Stimulated activated naive CD8-positive, alpha-beta T cell treated with anti-CD3 and anti-CD28 coated beads, Interleukin-15, amount 100 ng/mL, for 72 hours (primary cell): ENCODE data around the gene SS18L1.

Source experiments
- ATAC-seq: fragments of 150-1000 bp; cut with Tn5 transposase; 2 replicates; pipeline ENCODE4 v1.10.0; 2021; ENCODE audit warnings: mild to moderate bottlenecking, moderate library complexity
- DNase-seq, 2 donors: peaks; one replicate each; pipeline ENCODE4 v3.0.0; 2021 to 2022
- H3K27ac Mint-ChIP-seq, 2 donors: one replicate each; pipeline ENCODE4 v1.8.0; 2022; ENCODE audit warnings: mild to moderate bottlenecking in 2 of 2, mixed read lengths in 2 of 2, moderate library complexity in 2 of 2
- H3K27me3 Mint-ChIP-seq: one replicate; pipeline ENCODE4 v1.8.0; 2022; ENCODE audit warnings: mixed read lengths
- H3K4me1 Mint-ChIP-seq: one replicate; pipeline ENCODE4 v1.8.0; 2022; ENCODE audit warnings: mild to moderate bottlenecking, mixed read lengths
- H3K4me3 Mint-ChIP-seq, 2 donors: one replicate each; pipeline ENCODE4 v1.8.0; 2022; ENCODE audit warnings: mild to moderate bottlenecking in 2 of 2, mixed read lengths in 2 of 2, moderate library complexity in 1 of 2
- H3K9me3 Mint-ChIP-seq, 2 donors: one replicate each; pipeline ENCODE4 v1.8.0; 2022; ENCODE audit warnings: mixed read lengths in 2 of 2

SS18L1 gene

DNA sequence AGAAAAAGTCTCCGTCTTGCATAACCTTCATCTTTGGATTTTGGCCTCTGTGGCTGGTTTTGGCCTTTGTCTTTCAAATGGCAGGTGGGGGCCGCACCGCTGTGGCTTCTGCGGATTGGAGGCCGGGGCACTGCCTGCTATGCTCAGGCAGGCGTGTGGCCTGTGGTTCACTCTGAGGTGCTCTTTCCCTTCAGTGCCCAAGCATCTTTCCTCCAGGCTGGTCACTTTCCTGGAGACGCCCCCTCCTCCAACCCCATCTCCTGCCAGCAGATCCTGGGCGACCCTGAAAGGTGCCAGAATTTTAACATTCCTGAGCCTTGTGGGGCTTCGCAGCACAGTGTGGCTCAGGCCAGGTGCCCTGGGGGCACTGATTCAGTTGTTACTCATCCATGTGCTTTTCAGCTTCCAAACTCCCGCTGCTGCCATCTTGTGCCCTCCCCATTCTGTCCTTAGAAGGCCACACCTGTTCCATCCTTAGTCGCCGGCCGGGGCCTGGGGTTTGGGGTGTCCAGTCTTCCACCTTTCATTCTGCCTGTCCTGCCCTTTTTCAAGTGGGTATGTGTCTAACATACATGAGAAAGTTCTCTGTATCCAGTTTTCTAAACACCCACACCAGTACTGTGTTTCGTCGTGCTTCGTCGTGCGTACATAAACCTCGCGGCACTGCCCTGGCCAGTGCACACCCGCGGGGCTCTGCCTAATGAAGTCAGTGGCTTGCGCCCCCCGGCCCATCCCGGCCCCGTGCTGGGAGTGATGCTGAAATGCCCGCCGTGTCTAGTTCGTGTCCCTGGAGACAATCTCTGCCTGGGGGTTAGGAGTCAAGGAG, 12.1 kb downstream of the SS18L1 start:
- no peak for DNase-seq
- no peak overlapping the region for H3K4me3 Mint-ChIP-seq
- peaks cover 56% of the 10 kb centered on the region for H3K4me1 Mint-ChIP-seq
- H3K27me3 Mint-ChIP-seq = no peaks in the 10 kb centered on the region
- peak overlapping the region in 1 of 2 donors; percentile 75 for H3K27ac Mint-ChIP-seq
- ATAC-seq = no peak
- H3K9me3 Mint-ChIP-seq = peaks cover 12 to 19% of the 10 kb centered on the region in 2 donors

- no peak overlapping the region for H3K4me3 Mint-ChIP-seq
- H3K9me3 Mint-ChIP-seq = peaks cover 12 to 19% of the 10 kb centered on the region in 2 donors
- ATAC-seq (no peak), DNase-seq (no peak)
- no peak overlapping the region for H3K27ac Mint-ChIP-seq
- peaks cover 57% of the 10 kb centered on the region for H3K4me1 Mint-ChIP-seq
- no peaks in the 10 kb centered on the region for H3K27me3 Mint-ChIP-seq
Measured at GRCh38 chr20:62156254-62156556, 12.6 kb downstream of the SS18L1 start.

GRCh38 chr20:62156592-62157386, 13.2 kb downstream of the SS18L1 start:
- ATAC-seq = peak; percentile 80
- Mint-ChIP-seq H3K4me3 (no peak overlapping the region), H3K27me3 (no peaks in the 10 kb centered on the region), H3K9me3 (peaks cover 12 to 19% of the 10 kb centered on the region in 2 donors), H3K4me1 (peaks cover 57% of the 10 kb centered on the region), H3K27ac (no peak overlapping the region)
- peak; percentile 76 for DNase-seq

DNA sequence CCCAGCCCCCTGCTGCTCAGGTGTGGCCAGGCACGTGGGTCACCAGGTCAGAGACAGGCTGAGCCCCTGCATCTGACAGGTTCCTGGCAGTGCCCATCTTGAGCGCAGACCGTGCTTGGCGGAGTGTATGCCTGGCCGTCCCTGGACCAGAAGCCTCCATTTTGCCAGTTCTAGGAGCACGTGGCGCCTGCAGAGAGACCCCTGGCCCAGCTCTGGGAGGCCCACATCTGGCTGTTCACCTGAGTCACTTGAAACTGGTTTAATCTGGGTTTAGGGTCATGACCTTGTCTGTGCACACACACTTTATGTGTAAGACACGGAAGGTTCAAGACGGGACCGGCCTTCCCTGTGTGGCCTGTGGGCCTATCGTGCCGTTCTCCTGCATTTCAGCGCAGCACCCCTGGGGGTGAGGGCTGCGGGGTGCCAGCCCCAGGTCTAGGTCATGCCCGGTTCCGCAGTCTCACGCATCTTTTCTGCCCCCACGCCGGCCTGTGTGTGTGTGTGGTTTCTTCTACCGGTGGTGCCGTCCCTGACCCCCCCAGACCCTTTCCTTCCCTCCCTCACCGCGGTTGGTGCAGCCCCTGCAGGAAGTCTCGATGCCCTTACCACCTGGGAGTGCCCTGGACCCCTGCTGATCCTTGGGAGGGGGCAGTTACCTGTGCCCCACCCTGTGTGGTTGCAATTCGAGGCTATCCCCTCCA, 14.0 kb downstream of the SS18L1 start:
- H3K4me1 Mint-ChIP-seq = peaks cover 51% of the 10 kb centered on the region
- H3K27ac Mint-ChIP-seq = no peak overlapping the region
- H3K9me3 Mint-ChIP-seq = peaks cover 12 to 13% of the 10 kb centered on the region in 2 donors
- no peak overlapping the region for H3K4me3 Mint-ChIP-seq
- ATAC-seq = no peak
- H3K27me3 Mint-ChIP-seq = no peaks in the 10 kb centered on the region
- no peak for DNase-seq

DNA sequence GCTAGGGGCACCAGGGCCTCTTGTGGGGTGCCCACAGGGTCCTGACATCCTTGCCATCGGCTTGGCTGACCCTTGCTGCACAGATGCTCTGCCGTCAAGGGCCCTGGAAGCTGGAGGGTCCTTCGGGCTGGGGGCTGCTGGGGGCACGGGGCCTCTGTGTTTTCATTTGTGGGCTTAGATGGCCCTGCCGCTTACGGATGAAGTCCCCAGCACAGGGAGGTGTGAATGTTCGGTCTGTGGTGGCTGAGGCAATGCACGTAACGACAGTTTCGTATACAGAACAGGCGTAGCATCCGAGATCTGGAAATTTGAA, 14.5 kb downstream of the SS18L1 start:
- Mint-ChIP-seq H3K27ac (no peak overlapping the region), H3K4me3 (no peak overlapping the region), H3K9me3 (peaks cover 7 to 8% of the 10 kb centered on the region in 2 donors), H3K4me1 (peaks cover 51% of the 10 kb centered on the region), H3K27me3 (no peaks in the 10 kb centered on the region)
- ATAC-seq (no peak), DNase-seq (no peak)

GRCh38 chr20:62158541-62158940, 15.0 kb downstream of the SS18L1 start:
- H3K27ac Mint-ChIP-seq = no peak overlapping the region
- no peaks in the 10 kb centered on the region for H3K27me3 Mint-ChIP-seq
- H3K4me3 Mint-ChIP-seq = no peak overlapping the region
- DNase-seq (no peak), ATAC-seq (no peak)
- H3K9me3 Mint-ChIP-seq = peaks cover 3 to 5% of the 10 kb centered on the region in 2 donors
- H3K4me1 Mint-ChIP-seq = peaks cover 51% of the 10 kb centered on the region

DNA sequence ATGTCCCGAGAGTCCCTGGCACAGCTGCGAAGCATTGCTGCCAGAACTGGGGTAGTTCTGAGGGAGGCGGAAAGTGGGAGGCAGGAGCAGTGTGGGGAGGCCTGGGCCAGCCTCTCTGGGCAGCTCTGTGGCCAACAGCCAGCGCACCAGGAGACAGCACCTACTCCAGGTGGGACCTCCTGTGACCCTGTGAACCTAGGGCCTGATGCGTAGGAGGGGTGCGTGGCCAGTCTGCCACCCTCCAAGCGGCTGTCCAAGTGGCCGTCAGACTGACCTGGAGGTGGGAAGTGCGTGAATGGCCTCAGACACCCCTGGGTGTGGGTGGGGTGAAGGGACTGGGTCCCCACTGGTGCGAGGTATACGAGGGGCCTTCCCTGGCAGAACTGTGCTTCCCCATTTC, 15.5 kb downstream of the SS18L1 start:
- H3K4me3 Mint-ChIP-seq = no peak overlapping the region
- H3K4me1 Mint-ChIP-seq = peaks cover 51% of the 10 kb centered on the region
- no peak overlapping the region for H3K27ac Mint-ChIP-seq
- ATAC-seq = no peak
- no peak for DNase-seq
- no peaks in the 10 kb centered on the region for H3K9me3 Mint-ChIP-seq
- H3K27me3 Mint-ChIP-seq = no peaks in the 10 kb centered on the region

GRCh38 chr20:62159839-62160238, 16.3 kb downstream of the SS18L1 start:
- ATAC-seq (peak; percentile 90), DNase-seq (peak; percentile 62 to 88)
- H3K4me1 Mint-ChIP-seq = peaks cover 51% of the 10 kb centered on the region
- H3K4me3 Mint-ChIP-seq = peak overlapping the region; percentile 35 to 45
- H3K27me3 Mint-ChIP-seq = no peaks in the 10 kb centered on the region
- H3K9me3 Mint-ChIP-seq = no peaks in the 10 kb centered on the region
- H3K27ac Mint-ChIP-seq = no peak overlapping the region

GRCh38 chr20:62160253-62160652, 16.7 kb downstream of the SS18L1 start:
- Mint-ChIP-seq H3K27ac (peak overlapping the region in 1 of 2 donors; percentile 40), H3K4me1 (peaks cover 51% of the 10 kb centered on the region), H3K9me3 (no peaks in the 10 kb centered on the region), H3K27me3 (no peaks in the 10 kb centered on the region), H3K4me3 (no peak overlapping the region)
- ATAC-seq (no peak), DNase-seq (no peak)

DNA sequence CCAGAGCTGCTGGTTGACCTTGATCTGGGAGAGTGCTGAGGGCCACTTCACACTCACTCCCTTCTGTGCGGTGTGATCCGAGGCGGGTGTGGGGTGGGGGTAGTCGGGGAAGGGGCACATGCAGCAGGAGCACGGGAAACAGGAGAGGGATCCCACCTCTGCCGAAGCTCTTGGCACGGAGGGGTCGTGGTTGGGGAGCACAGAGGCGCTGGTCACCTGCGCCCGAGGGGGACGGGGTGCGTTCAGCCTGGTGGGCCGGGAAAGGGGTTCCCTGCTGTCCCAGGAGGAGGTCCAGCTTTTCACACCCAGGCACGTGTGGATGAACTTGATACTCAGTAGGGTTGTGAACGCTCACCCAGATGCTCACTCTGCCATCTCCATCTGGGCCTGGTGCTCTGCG, 17.3 kb downstream of the SS18L1 start:
- Mint-ChIP-seq H3K27me3 (no peaks in the 10 kb centered on the region), H3K9me3 (no peaks in the 10 kb centered on the region), H3K4me1 (peaks cover 45% of the 10 kb centered on the region), H3K4me3 (no peak overlapping the region), H3K27ac (peak overlapping the region in 1 of 2 donors; percentile 48)
- no peak for ATAC-seq
- DNase-seq = no peak

DNA sequence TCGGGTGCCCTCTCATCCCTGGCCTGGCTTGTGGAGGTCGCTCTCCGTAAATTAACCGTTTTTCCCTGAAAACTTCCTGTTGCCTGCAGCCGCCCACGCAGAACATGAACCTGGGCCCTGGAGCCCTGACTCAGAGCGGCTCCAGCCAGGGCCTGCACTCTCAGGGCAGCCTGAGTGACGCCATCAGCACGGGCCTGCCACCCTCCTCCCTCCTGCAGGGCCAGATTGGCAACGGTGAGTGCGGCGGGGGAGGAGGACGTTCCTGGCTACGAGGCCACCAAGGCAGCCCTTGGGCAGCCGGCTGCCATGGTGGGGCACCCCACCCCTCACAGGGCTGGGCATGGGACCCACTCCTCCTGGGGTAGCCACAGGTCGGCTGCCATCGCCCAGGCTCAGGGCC, 17.8 kb downstream of the SS18L1 start:
- H3K4me1 Mint-ChIP-seq = peaks cover 41% of the 10 kb centered on the region
- peak overlapping the region in 1 of 2 donors; percentile 44 for H3K4me3 Mint-ChIP-seq
- DNase-seq = no peak
- ATAC-seq = no peak
- no peaks in the 10 kb centered on the region for H3K9me3 Mint-ChIP-seq
- H3K27ac Mint-ChIP-seq = no peak overlapping the region
- no peaks in the 10 kb centered on the region for H3K27me3 Mint-ChIP-seq

DNA sequence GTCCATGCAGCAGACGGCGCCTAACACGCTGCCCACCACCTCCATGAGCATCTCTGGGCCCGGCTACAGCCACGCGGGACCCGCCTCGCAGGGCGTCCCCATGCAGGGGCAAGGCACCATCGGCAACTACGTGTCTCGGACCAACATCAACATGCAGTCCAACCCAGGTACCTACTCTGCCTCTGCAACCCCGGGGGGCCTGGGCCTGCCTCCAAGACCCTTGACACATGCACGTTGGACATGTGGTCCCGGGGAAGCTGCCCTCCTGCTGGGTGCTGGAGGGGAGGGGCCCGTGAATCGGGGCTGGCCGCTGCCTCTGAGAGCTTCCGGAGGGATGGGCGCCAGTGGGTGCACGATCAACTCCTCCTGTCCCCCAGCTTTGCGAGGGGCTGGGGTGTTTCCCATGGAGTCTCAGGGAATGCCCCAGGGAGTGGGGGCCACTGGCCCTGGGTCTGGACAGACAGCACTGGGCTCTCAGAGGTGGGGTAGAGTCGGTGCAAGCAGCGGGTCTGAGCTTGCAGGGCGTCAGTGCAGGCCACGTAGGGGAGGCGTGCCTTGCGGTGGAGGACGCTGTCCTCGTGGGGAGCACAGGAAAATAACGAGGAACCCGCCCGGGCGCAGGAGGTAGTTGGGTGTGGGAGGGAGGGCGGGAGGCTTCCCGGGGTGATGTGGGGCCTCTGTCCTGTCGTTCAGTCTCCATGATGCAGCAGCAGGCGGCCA, 19.4 kb downstream of the SS18L1 start:
- DNase-seq (no peak), ATAC-seq (no peak)
- H3K27ac Mint-ChIP-seq = no peak overlapping the region
- no peak overlapping the region for H3K4me3 Mint-ChIP-seq
- H3K27me3 Mint-ChIP-seq = no peaks in the 10 kb centered on the region
- no peaks in the 10 kb centered on the region for H3K9me3 Mint-ChIP-seq
- peaks cover 25% of the 10 kb centered on the region for H3K4me1 Mint-ChIP-seq

- Mint-ChIP-seq H3K4me1 (peaks cover 23% of the 10 kb centered on the region), H3K9me3 (no peaks in the 10 kb centered on the region), H3K27ac (no peak overlapping the region), H3K4me3 (no peak overlapping the region), H3K27me3 (no peaks in the 10 kb centered on the region)
- no peak for DNase-seq
- no peak for ATAC-seq
Measured at GRCh38 chr20:62163485-62163865, 19.9 kb downstream of the SS18L1 start.

DNA sequence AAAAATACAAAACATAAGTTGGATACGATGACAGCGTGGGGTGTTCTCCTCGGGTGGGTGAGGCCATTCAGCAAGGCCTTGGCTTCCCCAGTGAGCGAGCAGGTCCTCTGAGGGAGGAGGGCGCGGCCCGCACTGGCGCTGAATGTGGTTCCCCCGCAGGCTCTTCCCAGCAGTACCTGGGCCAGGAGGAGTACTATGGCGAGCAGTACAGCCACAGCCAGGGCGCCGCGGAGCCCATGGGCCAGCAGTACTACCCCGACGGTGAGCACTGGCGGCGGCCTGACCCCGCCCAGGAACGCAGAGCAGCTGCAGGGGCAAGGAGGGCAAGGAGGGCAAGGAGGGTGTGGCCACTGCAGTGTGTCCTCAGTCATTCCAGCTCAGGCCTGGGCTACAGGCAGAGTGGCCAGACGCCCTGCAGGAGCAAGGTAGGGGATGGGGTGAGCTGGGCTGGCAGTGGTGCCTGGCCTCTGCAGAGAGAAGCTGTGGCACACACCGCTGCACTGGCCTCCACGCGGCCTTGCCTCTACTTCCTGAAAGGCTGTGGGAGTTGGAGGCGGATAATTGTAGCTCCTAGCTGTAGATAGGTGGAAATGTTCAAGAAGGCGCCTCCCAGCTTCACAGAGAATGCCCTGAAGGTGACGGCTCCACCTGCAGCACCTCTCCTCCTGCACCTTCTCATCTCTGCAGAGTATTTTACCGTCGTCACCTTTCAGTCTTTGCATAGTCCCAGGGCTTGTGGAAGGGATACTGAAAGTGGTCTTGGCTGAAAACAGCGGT, 20.6 kb downstream of the SS18L1 start:
- no peaks in the 10 kb centered on the region for H3K9me3 Mint-ChIP-seq
- no peak for DNase-seq
- H3K4me3 Mint-ChIP-seq = no peak overlapping the region
- H3K4me1 Mint-ChIP-seq = peaks cover 16% of the 10 kb centered on the region
- no peak overlapping the region for H3K27ac Mint-ChIP-seq
- no peak for ATAC-seq
- no peaks in the 10 kb centered on the region for H3K27me3 Mint-ChIP-seq
